DOHH2 (cell line): ENCODE measurements around the gene CCDC15.

Experiments
- H3F3A ChIP-seq: fragments of 200-600 bp; sonication (generic), shearing (Covaris generic); 2 replicates; pipeline ENCODE4 v1.6.0; 2016; ENCODE audit warnings: antibody characterized with exemption, mild to moderate bottlenecking; ENCODE audit not compliant: control insufficient read depth, insufficient read depth
- H3K27ac ChIP-seq: fragments of 200-600 bp; sonication (generic); 2 replicates; pipeline ENCODE4 v1.5.1; 2014; ENCODE audit warnings: low read depth, mild to moderate bottlenecking, low read length, moderate library complexity
- H3K27me3 ChIP-seq: fragments of 200-600 bp; sonication (generic); 2 replicates; pipeline ENCODE4 v1.6.1; 2014; ENCODE audit warnings: mild to moderate bottlenecking, low read length, mixed read lengths; ENCODE audit not compliant: control insufficient read depth
- H3K36me3 ChIP-seq: fragments of 200-600 bp; sonication (generic); 2 replicates; pipeline ENCODE4 v1.6.1; 2014; ENCODE audit warnings: mild to moderate bottlenecking, low read length, moderate library complexity, mixed read lengths; ENCODE audit not compliant: control insufficient read depth
- H3K4me1 ChIP-seq: fragments of 200-600 bp; sonication (generic); 2 replicates; pipeline ENCODE4 v1.6.1; 2014; ENCODE audit warnings: mild to moderate bottlenecking, low read length, mixed read lengths; ENCODE audit not compliant: control insufficient read depth
- H3K4me2 ChIP-seq: fragments of 200-600 bp; sonication (generic); 2 replicates; pipeline ENCODE4 v1.6.0; 2014; ENCODE audit warnings: mild to moderate bottlenecking, low read length, moderate library complexity
- H3K4me3 ChIP-seq: fragments of 200-600 bp; sonication (generic); 2 replicates; pipeline ENCODE4 v1.5.1; 2014; ENCODE audit warnings: mild to moderate bottlenecking, low read length, mixed read lengths
- H3K79me2 ChIP-seq: fragments of 200-600 bp; sonication (generic); 2 replicates; pipeline ENCODE4 v1.6.1; 2014; ENCODE audit warnings: mild to moderate bottlenecking, low read length, mixed read lengths; ENCODE audit not compliant: control insufficient read depth
- H3K9me2 ChIP-seq: fragments of 200-600 bp; sonication (generic); replicated peaks from 2 replicates; pipeline ENCODE4 v1.6.1; 2014; ENCODE audit warnings: mild to moderate bottlenecking, low read length, mixed read lengths; ENCODE audit not compliant: control insufficient read depth
- H3K9me3 ChIP-seq: fragments of 200-600 bp; sonication (generic); 2 replicates; pipeline ENCODE4 v1.6.1; 2014; ENCODE audit warnings: antibody characterized with exemption, low read length, mixed read lengths; ENCODE audit not compliant: control insufficient read depth, insufficient read depth
- H4K20me1 ChIP-seq: fragments of 200-600 bp; sonication (generic); 2 replicates; pipeline ENCODE4 v1.6.0; 2014; ENCODE audit warnings: low read depth, mild to moderate bottlenecking, antibody characterized with exemption, low read length, moderate library complexity; ENCODE audit not compliant: control insufficient read depth, insufficient read depth
- CTCF ChIP-seq: fragments of 200-600 bp; sonication (generic); IDR thresholded peaks from one replicate; pipeline ENCODE4 v1.5.1; 2014; ENCODE audit warnings: antibody characterized with exemption, mild to moderate bottlenecking, low read depth, low read length; ENCODE audit not compliant: poor library complexity, severe bottlenecking
- EZH2phosphoT487 ChIP-seq: fragments of 200-600 bp; sonication (generic); IDR thresholded peaks from 2 replicates; pipeline ENCODE4 v1.6.1; 2017; ENCODE audit warnings: borderline replicate concordance, mild to moderate bottlenecking, antibody characterized with exemption, low read length, moderate library complexity, mixed read lengths

The CCDC15 gene

GRCh38 chr11:125070699-125071254 lies 116.8 kb downstream of the CCDC15 start:
- no peaks in the 10 kb centered on the region for H3K36me3 ChIP-seq
- no peaks in the 10 kb centered on the region for H4K20me1 ChIP-seq
- H3K9me3 ChIP-seq, result no peaks in the 10 kb centered on the region
- no peak overlapping the region for H3K4me2 ChIP-seq
- H3K4me3 ChIP-seq, result no peak overlapping the region
- TF ChIP-seq EZH2phosphoT487 (no peak), CTCF (no peak)
- peaks cover 44% of the 10 kb centered on the region for H3K4me1 ChIP-seq
- H3K79me2 ChIP-seq, result no peaks in the 10 kb centered on the region
- H3K27ac ChIP-seq, result no peak overlapping the region
- no peaks in the 10 kb centered on the region for H3F3A ChIP-seq
- no peaks in the 10 kb centered on the region for H3K9me2 ChIP-seq
- no peaks in the 10 kb centered on the region; the same call in 1 of the 2 replicates for H3K27me3 ChIP-seq

- no peaks in the 10 kb centered on the region for H3K79me2 ChIP-seq
- no peak overlapping the region for H3K4me3 ChIP-seq
- H4K20me1 ChIP-seq, result no peaks in the 10 kb centered on the region
- no peaks in the 10 kb centered on the region for H3K27me3 ChIP-seq
- H3F3A ChIP-seq, result no peaks in the 10 kb centered on the region
- no peak overlapping the region for H3K27ac ChIP-seq
- no peaks in the 10 kb centered on the region for H3K9me2 ChIP-seq
- H3K36me3 ChIP-seq, result no peaks in the 10 kb centered on the region
- TF ChIP-seq CTCF, result no peak
- no peak overlapping the region for H3K4me2 ChIP-seq
- no peaks in the 10 kb centered on the region for H3K9me3 ChIP-seq
- peaks cover 44% of the 10 kb centered on the region for H3K4me1 ChIP-seq
Measured at GRCh38 chr11:125071435-125071834, 117.4 kb downstream of the CCDC15 start.

GRCh38 chr11:125071846-125072217 lies 117.8 kb downstream of the CCDC15 start:
- Histone ChIP-seq H3K9me2 (no peaks in the 10 kb centered on the region), H3K4me3 (no peak overlapping the region), H3K4me2 (peak overlapping the region; percentile 50; the same call in 1 of the 2 replicates), H3K36me3 (no peaks in the 10 kb centered on the region), H4K20me1 (no peaks in the 10 kb centered on the region), H3K9me3 (no peaks in the 10 kb centered on the region), H3K27ac (no peak overlapping the region), H3K79me2 (no peaks in the 10 kb centered on the region), H3F3A (no peaks in the 10 kb centered on the region), H3K4me1 (peaks cover 44% of the 10 kb centered on the region), H3K27me3 (no peaks in the 10 kb centered on the region)
- TF ChIP-seq EZH2phosphoT487 (no peak), CTCF (no peak)
